Mesendoderm (in vitro differentiated cells): ENCODE results near the gene TMPRSS2.
"Not testable (repeated sequence)": the region's sequence is repeated elsewhere in the genome, so short reads cannot be mapped to it uniquely, and the experiment has no call there.

Experiments
- DNase-seq: peaks from one replicate; pipeline ENCODE4 v3.0.0; 2013
- H2AK5ac ChIP-seq: 2 replicates; pipeline ENCODE4 v1.6.1; 2013; ENCODE audit warnings: low read length, inconsistent platforms
- H2BK120ac ChIP-seq: 2 replicates; pipeline ENCODE4 v1.6.1; 2013; ENCODE audit warnings: low read depth, mild to moderate bottlenecking, low read length, moderate library complexity, mixed read lengths
- H2BK15ac ChIP-seq: replicated peaks from 2 replicates; pipeline ENCODE4 v1.6.1; 2013; ENCODE audit warnings: low read depth, mild to moderate bottlenecking, moderate library complexity
- H2BK5ac ChIP-seq: 2 replicates; pipeline ENCODE4 v1.6.1; 2013; ENCODE audit warnings: low read length, inconsistent platforms
- H3K18ac ChIP-seq: 2 replicates; pipeline ENCODE4 v1.6.1; 2013; ENCODE audit warnings: mild to moderate bottlenecking, low read length, mixed read lengths
- H3K23ac ChIP-seq: one replicate; pipeline ENCODE4 v1.6.1; 2013; ENCODE audit warnings: low read length
- H3K27ac ChIP-seq: 2 replicates; pipeline ENCODE4 v1.5.1; 2013; ENCODE audit warnings: low read depth, mild to moderate bottlenecking, inconsistent platforms, low read length, moderate library complexity
- H3K27me3 ChIP-seq: 2 replicates; pipeline ENCODE4 v1.6.1; 2013; ENCODE audit warnings: low read length, control low read depth, mild to moderate bottlenecking, inconsistent platforms; ENCODE audit not compliant: insufficient read depth, poor library complexity
- H3K36me3 ChIP-seq: 2 replicates; pipeline ENCODE4 v1.6.1; 2013; ENCODE audit warnings: low read length, inconsistent platforms; ENCODE audit not compliant: control insufficient read depth, insufficient read depth
- H3K4ac ChIP-seq: one replicate; pipeline ENCODE4 v1.6.1; 2013; ENCODE audit warnings: low read depth, mild to moderate bottlenecking, low read length, moderate library complexity
- H3K4me1 ChIP-seq: 2 replicates; pipeline ENCODE4 v1.6.1; 2013; ENCODE audit warnings: low read depth, low read length, inconsistent platforms; ENCODE audit not compliant: control insufficient read depth
- H3K4me2 ChIP-seq: 2 replicates; pipeline ENCODE4 v1.6.1; 2013; ENCODE audit warnings: low read length
- H3K4me3 ChIP-seq: 2 replicates; pipeline ENCODE4 v1.5.1; 2013; ENCODE audit warnings: mild to moderate bottlenecking, low read length
- H3K56ac ChIP-seq: one replicate; pipeline ENCODE4 v1.6.1; 2013; ENCODE audit warnings: low read length
- H3K79me1 ChIP-seq: 2 replicates; pipeline ENCODE4 v1.6.1; 2013; ENCODE audit warnings: low read length, inconsistent platforms
- H3K79me2 ChIP-seq: 2 replicates; pipeline ENCODE4 v1.6.1; 2013; ENCODE audit warnings: mild to moderate bottlenecking, low read length; ENCODE audit not compliant: control insufficient read depth, insufficient read depth
- H3K9ac ChIP-seq: 2 replicates; pipeline ENCODE4 v1.6.1; 2013; ENCODE audit warnings: low read length, inconsistent platforms
- H4K5ac ChIP-seq: one replicate; pipeline ENCODE4 v1.6.1; 2013; ENCODE audit warnings: low read length
- H4K8ac ChIP-seq: one replicate; pipeline ENCODE4 v1.6.1; 2013; ENCODE audit warnings: low read depth, mild to moderate bottlenecking, control low read depth, low read length, moderate library complexity
- WGBS: extraction: QIAGEN DNeasy Blood & Tissue Kit; methylation state at CpG from one replicate; pipeline ENCODE4 v1.1.7; 2013; ENCODE audit warnings: low lambda C conversion rate, missing lambda C conversion rate; ENCODE audit not compliant: insufficient coverage; ENCODE audit errors: extremely low coverage; 5-methylcytosine and 5-hydroxymethylcytosine counted together

The TMPRSS2 gene

GRCh38 chr21:41420998-41421397 lies 87.0 kb downstream of the TMPRSS2 start:
- H2AK5ac ChIP-seq, H3K36me3 ChIP-seq, H4K8ac ChIP-seq, H3K56ac ChIP-seq, H3K4me1 ChIP-seq, H3K27ac ChIP-seq, H2BK15ac ChIP-seq, H3K4ac ChIP-seq, H3K18ac ChIP-seq, H2BK120ac ChIP-seq, H4K5ac ChIP-seq, H3K23ac ChIP-seq, H3K4me3 ChIP-seq, H3K79me1 ChIP-seq, H3K4me2 ChIP-seq, DNase-seq, H2BK5ac ChIP-seq, H3K9ac ChIP-seq, H3K27me3 ChIP-seq, H3K79me2 ChIP-seq: not testable (repeated sequence)
- WGBS: no CpG with 5 or more reads among the region's 8 CpGs

GRCh38 chr21:41419921-41420862 lies 87.8 kb downstream of the TMPRSS2 start:
- Histone ChIP-seq H3K4me2 (peak overlapping the region; percentile 46), H3K4ac (no peak overlapping the region), H3K9ac (peak overlapping the region; percentile 38), H3K4me3 (peak overlapping the region; percentile 43), H3K27ac (no peak overlapping the region), H3K79me2 (no peaks in the 10 kb centered on the region), H2AK5ac (no peak overlapping the region), H3K36me3 (no peaks in the 10 kb centered on the region), H2BK15ac (no peak overlapping the region), H2BK120ac (peak overlapping the region; percentile 54), H4K8ac (no peak overlapping the region), H3K27me3 (no peaks in the 10 kb centered on the region), H3K79me1 (no peaks in the 10 kb centered on the region), H3K18ac (peak overlapping the region; percentile 52), H3K56ac (peak overlapping the region; percentile 78), H4K5ac (no peak overlapping the region), H3K23ac (no peak overlapping the region), H2BK5ac (no peak overlapping the region), H3K4me1 (peaks cover 3% of the 10 kb centered on the region)
- DNase-seq: peak; percentile 77
- WGBS: no CpG with 5 or more reads among the region's 54 CpGs

- Histone ChIP-seq H3K27ac (no peak overlapping the region), H2BK5ac (no peak overlapping the region), H2BK15ac (no peak overlapping the region), H3K4me3 (no peak overlapping the region), H3K4ac (no peak overlapping the region), H3K79me2 (no peaks in the 10 kb centered on the region), H2AK5ac (no peak overlapping the region), H3K56ac (no peak overlapping the region), H3K18ac (no peak overlapping the region), H4K5ac (no peak overlapping the region), H2BK120ac (no peak overlapping the region), H3K4me1 (peaks cover 3% of the 10 kb centered on the region), H3K27me3 (no peaks in the 10 kb centered on the region), H3K36me3 (no peaks in the 10 kb centered on the region), H3K4me2 (no peak overlapping the region), H3K23ac (no peak overlapping the region), H3K9ac (no peak overlapping the region), H3K79me1 (no peaks in the 10 kb centered on the region), H4K8ac (no peak overlapping the region)
- DNase-seq: no peak
- whole genome bisulfite sequencing: no CpG with 5 or more reads among the region's 11 CpGs
These were observed 88.8 kb downstream of the TMPRSS2 start for GRCh38 chr21:41418956-41419680.

- Histone ChIP-seq H3K18ac (no peak overlapping the region), H2BK120ac (no peak overlapping the region), H4K8ac (no peak overlapping the region), H2BK5ac (no peak overlapping the region), H3K79me2 (no peaks in the 10 kb centered on the region), H4K5ac (no peak overlapping the region), H3K4me3 (no peak overlapping the region), H3K27ac (no peak overlapping the region), H3K4ac (no peak overlapping the region), H3K27me3 (no peaks in the 10 kb centered on the region), H3K36me3 (no peaks in the 10 kb centered on the region), H2BK15ac (no peak overlapping the region), H3K79me1 (no peaks in the 10 kb centered on the region), H2AK5ac (no peak overlapping the region), H3K23ac (no peak overlapping the region), H3K56ac (no peak overlapping the region), H3K4me1 (peaks cover 3% of the 10 kb centered on the region), H3K4me2 (no peak overlapping the region), H3K9ac (no peak overlapping the region)
- DNase-seq: no peak
- no CpG with 5 or more reads among the region's 6 CpGs for WGBS
These were observed 89.6 kb downstream of the TMPRSS2 start for GRCh38 chr21:41418393-41418792.

- H3K23ac ChIP-seq, DNase-seq, H3K27me3 ChIP-seq, H3K9ac ChIP-seq, H2BK15ac ChIP-seq, H3K4ac ChIP-seq, H4K5ac ChIP-seq, H2AK5ac ChIP-seq, H3K18ac ChIP-seq, H4K8ac ChIP-seq, H3K36me3 ChIP-seq, H3K56ac ChIP-seq, H3K4me3 ChIP-seq, H2BK5ac ChIP-seq, H3K79me2 ChIP-seq, H3K27ac ChIP-seq, H3K4me1 ChIP-seq, H3K79me1 ChIP-seq, H3K4me2 ChIP-seq, H2BK120ac ChIP-seq: not testable (repeated sequence)
- no CpG with 5 or more reads among the region's 2 CpGs for WGBS
These were observed 90.5 kb downstream of the TMPRSS2 start for GRCh38 chr21:41417505-41417904.
